Fibroblast of the aortic adventitia (primary cell): ENCODE results near the gene CATSPERD. TPM values are rescaled to one million over a fixed set of nuclear protein-coding genes. Genes with fewer than 3 reads are reported as not detected.

Experiments
- DNase-seq: peaks from one replicate; pipeline ENCODE4 v3.0.0-alpha.2; 2010; ENCODE audit warnings: low read depth
- H3K4me3 ChIP-seq: 2 replicates; pipeline ENCODE4 v1.5.1; 2011; ENCODE audit warnings: low read depth, mild to moderate bottlenecking, control low read depth, low read length, moderate library complexity
- total RNA-seq: library from RNA; depleted of rRNA; stranded (reverse); fragments of >200 nt; gene quantifications from 2 replicates; pipeline ENCODE4 v1.2.3, GENCODE V29; 2012; ENCODE audit warnings: low replicate concordance
- TF ChIP-seq, protein P1 (sequence below): IDR thresholded peaks from 2 replicates; pipeline ENCODE4 v1.5.1; 2011; ENCODE audit warnings: mild to moderate bottlenecking, low read length, control low read depth, inconsistent platforms; ENCODE audit not compliant: insufficient read depth

The CATSPERD gene
- total RNA-seq, 1 donor, result not detected

- DNase-seq, result no peak
- no peak within 1 kb of the TSS for H3K4me3 ChIP-seq
- TF ChIP-seq, protein P1, sequence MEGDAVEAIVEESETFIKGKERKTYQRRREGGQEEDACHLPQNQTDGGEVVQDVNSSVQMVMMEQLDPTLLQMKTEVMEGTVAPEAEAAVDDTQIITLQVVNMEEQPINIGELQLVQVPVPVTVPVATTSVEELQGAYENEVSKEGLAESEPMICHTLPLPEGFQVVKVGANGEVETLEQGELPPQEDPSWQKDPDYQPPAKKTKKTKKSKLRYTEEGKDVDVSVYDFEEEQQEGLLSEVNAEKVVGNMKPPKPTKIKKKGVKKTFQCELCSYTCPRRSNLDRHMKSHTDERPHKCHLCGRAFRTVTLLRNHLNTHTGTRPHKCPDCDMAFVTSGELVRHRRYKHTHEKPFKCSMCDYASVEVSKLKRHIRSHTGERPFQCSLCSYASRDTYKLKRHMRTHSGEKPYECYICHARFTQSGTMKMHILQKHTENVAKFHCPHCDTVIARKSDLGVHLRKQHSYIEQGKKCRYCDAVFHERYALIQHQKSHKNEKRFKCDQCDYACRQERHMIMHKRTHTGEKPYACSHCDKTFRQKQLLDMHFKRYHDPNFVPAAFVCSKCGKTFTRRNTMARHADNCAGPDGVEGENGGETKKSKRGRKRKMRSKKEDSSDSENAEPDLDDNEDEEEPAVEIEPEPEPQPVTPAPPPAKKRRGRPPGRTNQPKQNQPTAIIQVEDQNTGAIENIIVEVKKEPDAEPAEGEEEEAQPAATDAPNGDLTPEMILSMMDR, result no peak
Measured at GRCh38 chr19:5784581-5785147, 64.2 kb downstream of the CATSPERD start, which contains the start of gene PRR22. Gene PRR22, minus strand, starts transcription at chr19:5784746. Its CDS starts 86 bp downstream, at chr19:5784660.

DNA sequence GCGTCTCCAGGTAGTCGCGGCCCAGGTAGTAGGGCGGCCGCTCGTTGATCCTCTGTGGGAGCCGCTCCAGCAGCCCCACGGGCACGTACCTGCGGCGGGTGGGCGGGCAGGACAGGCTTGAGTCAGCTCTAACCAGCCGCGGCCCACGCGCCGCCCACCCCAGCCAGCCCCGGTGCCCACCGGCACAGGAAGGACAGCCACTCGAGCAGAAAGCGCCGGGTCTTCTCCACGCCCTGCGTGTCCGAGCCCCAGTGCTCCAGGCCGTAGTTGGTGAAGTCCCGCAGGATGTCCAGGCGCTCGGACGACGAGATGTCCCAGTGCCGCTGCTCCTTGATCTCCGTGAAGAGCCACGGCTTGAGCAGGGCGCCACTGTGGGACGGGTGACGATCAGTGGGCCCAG, 65.0 kb downstream of the CATSPERD start:
- DNase-seq, result no peak
- H3K4me3 ChIP-seq, result no peak overlapping the region
- TF ChIP-seq, protein P1, result no peak

DNA sequence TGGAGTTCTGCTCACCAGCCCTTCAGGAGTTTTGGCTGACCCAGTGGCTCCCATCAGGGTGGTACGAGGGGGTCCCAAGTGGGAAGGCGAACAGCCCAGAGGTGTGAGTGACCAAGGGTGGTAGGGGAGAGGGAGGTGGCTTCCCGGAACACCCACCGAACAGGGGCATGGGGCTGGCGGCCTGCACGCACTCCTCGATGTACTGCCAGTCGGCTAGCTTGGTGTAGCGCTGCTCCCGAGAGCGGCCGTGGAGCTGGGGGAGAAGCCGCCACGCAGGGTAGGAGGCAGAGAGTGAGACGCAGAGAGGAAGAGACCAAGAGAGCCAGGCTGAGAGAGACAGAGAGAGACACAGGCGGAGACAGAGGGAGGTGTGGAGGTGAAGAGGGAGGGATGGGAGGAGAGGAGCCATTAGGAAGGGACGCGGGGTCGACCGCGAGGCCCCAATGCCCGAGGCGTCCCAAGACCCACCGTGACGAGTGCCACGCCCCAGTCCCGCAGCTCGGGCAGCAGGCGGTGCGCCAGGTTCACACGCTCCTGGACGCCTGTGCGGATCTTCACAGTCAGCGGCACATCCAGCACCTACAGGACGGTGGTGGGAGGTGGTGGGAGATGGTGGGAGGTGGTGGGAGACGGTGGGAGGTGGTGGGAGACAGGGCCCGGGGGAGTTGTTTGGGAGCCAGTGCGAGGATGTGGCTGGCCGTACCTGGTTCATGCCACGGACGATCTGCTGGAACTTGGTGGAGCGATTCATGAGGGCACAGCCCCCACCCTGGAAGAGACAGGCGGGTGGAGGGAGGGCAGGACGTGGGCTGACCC, 66.4 kb downstream of the CATSPERD start:
- TF ChIP-seq, protein P1, result no peak
- H3K4me3 ChIP-seq, result no peak overlapping the region
- no peak for DNase-seq

GRCh38 chr19:5787409-5788182, 67.2 kb downstream of the CATSPERD start:
- no peak overlapping the region for H3K4me3 ChIP-seq
- no peak for DNase-seq
- TF ChIP-seq, protein P1, result no peak

DNA sequence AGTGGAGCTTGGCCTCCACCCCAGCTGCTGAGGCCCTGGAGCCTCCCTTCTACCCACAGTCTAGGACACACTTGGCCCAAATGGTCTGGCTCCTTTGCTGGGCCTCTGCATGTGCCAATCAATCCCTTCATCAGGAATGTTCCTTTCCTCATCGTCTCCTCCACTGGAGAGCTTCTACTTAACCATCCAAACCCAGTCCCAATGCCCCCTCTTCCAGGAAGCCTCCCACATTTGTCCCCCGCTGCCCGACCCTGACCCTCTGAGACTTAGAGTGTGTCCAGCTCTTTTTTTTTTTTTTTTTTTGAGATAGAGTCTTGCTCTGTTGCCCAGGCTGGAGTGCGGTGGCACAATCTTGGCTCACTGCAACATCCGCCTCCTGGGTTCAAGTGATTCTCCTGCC, 68.0 kb downstream of the CATSPERD start:
- no peak for DNase-seq
- TF ChIP-seq, protein P1, result no peak
- no peak overlapping the region for H3K4me3 ChIP-seq

DNA sequence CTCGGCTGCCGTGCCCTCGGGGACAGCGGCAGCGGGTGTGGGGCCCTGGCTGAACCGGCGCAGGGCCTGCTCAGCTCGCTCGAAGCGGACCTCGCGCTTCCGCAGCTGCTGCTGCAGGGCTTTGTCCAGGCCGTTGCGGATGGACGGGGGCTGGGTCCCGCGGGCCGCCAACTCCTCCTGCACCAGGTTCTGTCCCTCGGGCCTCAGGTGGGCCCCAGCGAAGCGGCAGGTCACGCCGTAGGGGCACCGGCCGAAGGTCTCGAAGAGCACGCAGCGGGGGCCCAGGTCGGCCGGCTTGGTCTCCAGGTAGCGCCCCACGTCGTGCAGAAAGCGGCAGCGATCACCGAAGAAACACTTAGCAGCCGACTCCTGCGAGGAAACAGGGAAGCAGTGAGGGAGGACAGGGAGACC, 68.9 kb downstream of the CATSPERD start:
- TF ChIP-seq, protein P1, result no peak
- DNase-seq, result no peak
- no peak overlapping the region for H3K4me3 ChIP-seq
